Activated CD4-positive, alpha-beta T cell treated with anti-CD3 and anti-CD28 coated beads, Interleukin-2, Interleukin-4, amounts not matched to agents 100 ng/mL and 50 ng/mL, durations not matched to agents 16 hours and 8 hours (primary cell): ENCODE results near the gene TUBA3E.
"Not testable (repeated sequence)": the region's sequence is repeated elsewhere in the genome, so short reads cannot be mapped to it uniquely, and the experiment has no call there.

Experiments
- DNase-seq: peaks from one replicate; pipeline ENCODE4 v3.0.0-alpha.2; 2020; ENCODE audit warnings: low spot score

The TUBA3E gene

DNA sequence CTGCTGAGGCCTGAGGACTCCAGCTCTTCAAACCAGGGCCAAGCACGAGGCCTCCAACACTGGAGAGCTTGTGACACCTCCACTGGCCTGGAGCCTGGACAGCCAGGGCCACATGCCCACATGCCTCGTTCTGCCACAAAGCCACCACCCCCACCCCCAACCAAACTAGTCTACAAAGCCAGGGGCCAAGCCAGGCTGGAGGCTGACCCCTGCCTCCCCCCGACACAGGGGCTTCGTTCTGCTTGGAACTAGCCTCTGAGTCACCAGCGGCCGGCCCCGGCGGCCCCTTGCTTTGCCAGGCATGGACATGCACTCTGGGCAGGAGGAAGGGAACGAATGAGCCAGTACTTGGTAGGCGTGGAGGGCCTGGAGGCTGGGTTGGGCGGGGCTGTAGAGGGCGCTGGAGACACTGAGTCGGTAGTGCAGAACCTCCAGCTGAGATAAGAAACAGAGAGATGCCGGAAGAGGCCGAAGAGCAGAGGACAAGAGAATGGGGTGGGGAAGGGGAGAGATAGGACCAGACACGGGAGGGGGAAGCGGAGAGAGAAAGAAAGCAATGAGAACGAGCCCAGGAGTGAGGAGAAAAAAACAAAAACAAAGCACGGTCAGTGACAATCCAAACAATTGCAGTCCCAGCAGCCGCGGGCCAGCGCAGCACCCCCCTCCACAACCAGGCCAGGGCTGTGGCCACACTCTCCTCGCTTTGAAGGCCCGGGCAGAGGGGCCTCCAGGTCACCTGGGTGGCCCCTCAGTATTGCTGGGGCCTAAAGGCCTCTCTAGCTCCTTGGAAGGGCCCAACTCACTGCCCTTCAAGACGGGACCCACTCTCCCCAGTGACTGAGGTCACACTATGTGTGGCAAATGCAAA lies 37.2 kb downstream of the TUBA3E start:
- not testable (repeated sequence) for DNase-seq

- DNase-seq, result no peak
These were observed 38.1 kb downstream of the TUBA3E start for GRCh38 chr2:130160131-130160530.

GRCh38 chr2:130159376-130159775 lies 38.9 kb downstream of the TUBA3E start:
- not testable (repeated sequence) for DNase-seq

GRCh38 chr2:130158631-130159030 lies 39.6 kb downstream of the TUBA3E start:
- DNase-seq, result no peak

- DNase-seq, result peak; percentile 17
These were observed 40.3 kb downstream of the TUBA3E start for GRCh38 chr2:130157825-130158514.

DNA sequence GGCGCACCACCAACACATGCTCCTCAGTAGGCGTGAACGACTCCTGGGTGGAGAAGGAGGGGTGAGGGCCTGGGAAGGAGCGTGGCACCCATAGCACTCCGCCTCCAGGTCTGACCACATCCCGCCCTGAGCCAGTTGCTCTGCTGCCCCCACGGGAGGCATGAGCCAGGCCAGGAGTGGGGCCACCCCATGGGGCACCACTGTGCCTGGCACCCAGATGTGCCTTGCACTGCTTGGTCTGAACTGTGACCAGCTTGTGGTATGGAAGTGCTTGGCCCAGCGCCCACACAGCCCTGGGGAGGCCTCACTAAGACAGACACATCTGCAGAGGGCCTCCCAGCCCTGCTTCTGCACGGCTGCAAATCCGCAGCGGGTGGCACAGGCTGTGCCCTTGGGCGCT lies 40.9 kb downstream of the TUBA3E start:
- not testable (repeated sequence) for DNase-seq

- DNase-seq, result no peak
These were observed 41.6 kb downstream of the TUBA3E start for GRCh38 chr2:130156624-130157004.

GRCh38 chr2:130155956-130156623 lies 42.1 kb downstream of the TUBA3E start:
- not testable (repeated sequence) for DNase-seq

GRCh38 chr2:130154773-130155765 lies 43.2 kb downstream of the TUBA3E start:
- DNase-seq, result no peak

DNA sequence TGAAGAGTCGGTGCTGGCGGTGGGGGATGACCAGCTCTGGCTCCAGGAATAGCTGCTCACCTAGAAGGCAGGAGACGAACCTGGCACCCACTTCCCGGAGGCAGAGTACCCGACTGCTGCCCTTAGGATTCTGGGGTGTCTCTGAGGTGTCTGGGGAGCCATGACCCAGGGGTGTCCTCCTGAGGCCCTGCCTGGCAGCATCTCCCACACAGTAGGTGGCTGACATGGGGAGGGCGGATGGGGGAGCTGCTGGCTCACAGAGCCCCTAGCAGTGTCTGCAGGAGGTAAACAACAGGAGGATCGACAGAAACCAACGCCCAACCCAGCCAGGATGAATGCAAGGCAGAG lies 43.8 kb downstream of the TUBA3E start:
- not testable (repeated sequence) for DNase-seq

- not testable (repeated sequence) for DNase-seq
These were observed 44.4 kb downstream of the TUBA3E start for GRCh38 chr2:130153721-130154422.

DNA sequence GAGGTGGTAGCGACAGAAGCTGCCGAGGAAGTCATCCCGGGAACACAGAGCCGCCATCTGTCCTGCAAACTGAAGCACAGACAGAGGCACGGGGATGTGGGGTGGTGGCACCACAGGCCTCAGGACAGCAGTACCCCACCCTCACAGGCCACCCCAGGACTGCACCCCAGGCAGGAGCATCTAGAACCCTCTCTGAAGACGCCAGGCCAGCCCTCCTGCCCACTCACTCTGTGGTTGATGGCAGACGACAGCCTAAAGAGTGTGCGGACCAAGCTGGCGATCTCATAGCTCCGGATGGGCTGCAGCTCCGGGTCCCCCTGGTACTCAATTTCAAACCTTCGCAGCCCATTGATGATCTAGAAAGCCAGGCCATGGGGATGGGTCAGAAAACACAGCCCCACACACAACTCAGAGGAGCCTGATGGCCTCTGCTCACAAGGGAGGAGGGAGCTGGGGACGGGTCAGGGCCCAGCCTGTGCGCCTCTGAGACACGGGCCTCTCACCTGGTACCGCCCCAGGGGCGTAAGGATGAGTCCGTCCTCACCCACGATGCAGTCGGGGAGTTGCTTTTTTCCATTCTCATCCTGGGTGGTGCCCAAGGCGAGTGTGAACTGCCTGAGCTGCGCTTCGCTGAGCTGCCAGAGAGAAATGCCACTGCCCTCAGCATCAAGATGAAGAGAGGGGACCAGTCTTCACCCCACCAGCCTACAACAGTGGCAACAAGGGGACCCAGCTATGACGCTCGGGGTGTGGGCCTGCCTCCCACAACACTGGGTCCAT lies 45.2 kb downstream of the TUBA3E start:
- no peak for DNase-seq

- not testable (repeated sequence) for DNase-seq
These were observed 46.0 kb downstream of the TUBA3E start for GRCh38 chr2:130152136-130152815.

GRCh38 chr2:130151145-130151512 lies 47.1 kb downstream of the TUBA3E start:
- DNase-seq, result not testable (repeated sequence)

DNA sequence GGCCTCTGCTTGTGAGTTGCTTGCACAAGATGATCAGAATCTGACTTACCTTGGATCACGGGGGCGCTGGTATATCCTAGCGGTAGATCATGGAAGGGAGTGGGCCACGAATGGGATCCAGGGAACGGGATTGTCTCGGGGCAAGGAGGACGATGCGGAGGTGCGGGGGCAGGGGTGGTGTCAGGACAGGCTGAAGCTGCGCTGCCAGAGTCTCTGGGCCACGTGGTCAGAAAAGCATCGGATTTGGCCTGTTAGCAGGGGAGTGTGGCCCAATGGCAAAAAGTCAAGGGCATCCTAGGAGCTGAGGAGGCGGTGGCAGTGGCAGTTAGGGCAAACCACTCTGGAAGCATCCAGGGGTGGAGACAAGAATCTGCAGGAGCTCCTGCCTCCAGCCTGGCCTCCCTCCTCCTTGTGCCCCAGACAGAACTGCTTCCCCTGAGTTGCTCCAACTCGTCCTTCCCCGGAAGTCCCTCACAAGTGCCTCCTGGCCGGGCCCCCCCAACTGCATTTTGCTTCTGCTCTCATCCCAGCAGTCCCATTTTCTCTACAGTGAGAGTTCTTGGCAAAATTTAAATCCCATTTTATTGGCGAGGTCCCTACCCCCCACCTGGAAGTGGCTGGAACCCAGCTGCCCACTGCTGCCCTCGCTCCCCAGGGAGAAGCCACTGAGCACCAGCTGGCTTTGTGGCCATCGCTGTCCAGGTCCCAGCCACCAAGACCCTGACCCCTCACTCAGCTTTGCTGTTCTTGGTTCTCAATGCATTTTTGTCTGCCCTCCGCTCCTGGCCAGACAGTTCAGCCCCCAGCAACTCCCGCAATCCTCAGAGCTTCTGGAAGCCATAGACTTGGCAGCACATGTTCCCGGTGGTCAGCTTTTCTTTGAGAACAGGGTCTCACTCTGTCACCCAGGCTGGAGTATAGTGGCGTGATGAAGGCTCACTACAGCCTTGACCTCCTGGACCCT lies 47.8 kb downstream of the TUBA3E start:
- no peak for DNase-seq

- DNase-seq, result not testable (repeated sequence)
These were observed 49.7 kb downstream of the TUBA3E start for GRCh38 chr2:130148515-130148914.

- peak; percentile 53 for DNase-seq
These were observed 53.2 kb downstream of the TUBA3E start, which contains the start of gene CCDC74B for GRCh38 chr2:130145006-130145414. TSS of gene CCDC74B (minus strand) at chr2:130145112. CDS start at chr2:130144996, 116 bp downstream.
